Activated CD4-positive, CD25-positive, alpha-beta regulatory T cell treated with anti-CD3 and anti-CD28 coated beads, Interleukin-2, amount 50 U/mL, for 16 hours (primary cell): ENCODE results near the gene DOC2A.
"Not testable (repeated sequence)": the region's sequence is repeated elsewhere in the genome, so short reads cannot be mapped to it uniquely, and the experiment has no call there.

Source experiments
- DNase-seq: peaks from one replicate; pipeline ENCODE4 v3.0.0-alpha.2; 2020; ENCODE audit warnings: low read depth, low spot score

The DOC2A gene

GRCh38 chr16:30010844-30011713 lies at the start of gene DOC2A:
Gene DOC2A, minus strand, starts transcription at chr16:30011027. Its CDS starts 805 bp downstream, at chr16:30010222.
- no peak for DNase-seq

GRCh38 chr16:30060346-30060745 lies 49.5 kb upstream of the DOC2A start:
- DNase-seq, result no peak

GRCh38 chr16:30054959-30055553 lies 44.2 kb upstream of the DOC2A start:
- no peak for DNase-seq

- no peak for DNase-seq
Observed at GRCh38 chr16:30054451-30054850, 43.6 kb upstream of the DOC2A start.

- DNase-seq, result no peak
Observed at GRCh38 chr16:30053376-30054015, 42.7 kb upstream of the DOC2A start.

- DNase-seq, result peak; percentile 81
Observed at GRCh38 chr16:30052671-30053372, 42.0 kb upstream of the DOC2A start.

GRCh38 chr16:30051518-30051917 lies 40.7 kb upstream of the DOC2A start:
- no peak for DNase-seq

- no peak for DNase-seq
Observed at GRCh38 chr16:30049871-30050270, 39.0 kb upstream of the DOC2A start.

GRCh38 chr16:30046588-30046987 lies 35.8 kb upstream of the DOC2A start:
- no peak for DNase-seq

GRCh38 chr16:30046178-30046577 lies 35.4 kb upstream of the DOC2A start:
- no peak for DNase-seq

- no peak for DNase-seq
Observed at GRCh38 chr16:30041841-30042240, 31.0 kb upstream of the DOC2A start.

GRCh38 chr16:30040690-30041089 lies 29.9 kb upstream of the DOC2A start:
- DNase-seq, result not testable (repeated sequence)

- DNase-seq, result no peak
Observed at GRCh38 chr16:30040221-30040620, 29.4 kb upstream of the DOC2A start.

GRCh38 chr16:30033270-30033669 lies 22.4 kb upstream of the DOC2A start:
- no peak for DNase-seq

- peak; percentile 24 for DNase-seq
Observed at GRCh38 chr16:30032083-30032819, 21.4 kb upstream of the DOC2A start.

GRCh38 chr16:30031477-30031918 lies 20.7 kb upstream of the DOC2A start:
- DNase-seq, result no peak

- DNase-seq, result no peak
Observed at GRCh38 chr16:30030841-30031413, 20.1 kb upstream of the DOC2A start, which contains the start of gene TLCD3B. Gene TLCD3B, minus strand, starts transcription at chr16:30031271. Its CDS starts 744 bp downstream, at chr16:30030527.

GRCh38 chr16:30030011-30030685 lies 19.3 kb upstream of the DOC2A start:
- DNase-seq, result no peak

GRCh38 chr16:30028438-30029076 lies 17.7 kb upstream of the DOC2A start:
- DNase-seq, result no peak
